Measurements from ENCODE around the gene ACTR1A.

ACTR1A gene

DNA sequence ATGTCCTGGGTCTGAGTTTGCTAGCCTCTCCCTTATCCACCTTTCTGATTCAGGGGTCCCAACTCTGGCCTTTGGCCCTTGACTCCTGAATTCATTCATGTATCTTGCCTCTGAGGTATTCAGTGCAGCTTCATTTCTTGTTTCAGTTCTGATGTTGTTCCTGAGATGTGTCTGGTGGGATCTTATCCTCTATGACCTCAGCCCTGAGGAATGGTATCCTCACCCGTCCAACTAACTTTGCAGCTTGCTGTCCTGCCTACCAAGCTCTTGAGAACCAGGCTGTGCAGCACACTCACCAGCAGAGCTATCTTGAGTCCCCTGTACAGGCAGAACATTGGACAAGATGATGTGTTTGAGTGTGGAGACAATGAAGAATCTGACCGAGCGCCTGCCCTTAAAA is 15.0 kb upstream of the ACTR1A start:
- H3K36me3 ChIP-seq (ENCODE audit: control insufficient read depth in 1 of 2, insufficient read depth in 2 of 2, low read length in 2 of 2): peaks cover 7 to 31% of the 10 kb centered on the region in 2 donors
- H3K9me3 ChIP-seq (ENCODE audit: control insufficient read depth in 1 of 2, low read length in 2 of 2): no peaks in the 10 kb centered on the region
- H3K4me1 ChIP-seq (ENCODE audit: control insufficient read depth in 1 of 2, insufficient read depth in 2 of 2, low read length in 2 of 2): no peaks in the 10 kb centered on the region
- H3K4me3 ChIP-seq (ENCODE audit: low read depth in 1 of 2, low read length in 2 of 2): no peak overlapping the region
- no peak overlapping the region for H3K9ac ChIP-seq (ENCODE audit: low read depth in 1 of 2, low read length in 2 of 2)
- no peaks in the 10 kb centered on the region for H3K27me3 ChIP-seq (ENCODE audit: control insufficient read depth in 1 of 2, insufficient read depth in 2 of 2, low read length in 2 of 2)
- no peak overlapping the region for H3K27ac ChIP-seq (ENCODE audit: low read depth, low read length)

DNA sequence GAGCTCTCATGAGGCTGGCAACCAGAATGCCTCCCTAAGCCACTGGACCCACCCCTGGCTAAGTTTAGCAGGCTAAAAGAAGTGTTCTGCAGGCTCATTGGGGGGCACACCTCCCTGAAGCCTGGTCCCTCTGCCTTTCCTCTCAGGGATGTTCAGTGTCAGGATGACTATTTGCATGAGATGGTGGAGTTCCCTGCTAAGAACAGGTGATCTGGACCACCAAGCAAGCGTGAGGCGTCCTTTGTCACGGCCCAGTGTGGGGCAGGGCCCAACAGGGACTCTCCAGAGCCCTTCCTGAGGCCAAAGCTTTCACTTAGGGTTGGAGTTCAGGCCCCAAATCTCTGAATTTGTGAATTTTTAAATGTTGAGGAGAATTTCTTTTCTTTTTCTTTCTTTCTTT is 13.2 kb upstream of the ACTR1A start:
- Histone ChIP-seq H3K9me3 (ENCODE audit: control insufficient read depth in 1 of 2, low read length in 2 of 2) (no peaks in the 10 kb centered on the region), H3K4me3 (ENCODE audit: low read depth in 1 of 2, low read length in 2 of 2) (no peak overlapping the region), H3K9ac (ENCODE audit: low read depth in 1 of 2, low read length in 2 of 2) (no peak overlapping the region), H3K27ac (ENCODE audit: low read depth, low read length) (no peak overlapping the region), H3K27me3 (ENCODE audit: control insufficient read depth in 1 of 2, insufficient read depth in 2 of 2, low read length in 2 of 2) (no peaks in the 10 kb centered on the region), H3K36me3 (ENCODE audit: control insufficient read depth in 1 of 2, insufficient read depth in 2 of 2, low read length in 2 of 2) (peaks cover 7 to 29% of the 10 kb centered on the region in 2 donors), H3K4me1 (ENCODE audit: control insufficient read depth in 1 of 2, insufficient read depth in 2 of 2, low read length in 2 of 2) (no peaks in the 10 kb centered on the region)

DNA sequence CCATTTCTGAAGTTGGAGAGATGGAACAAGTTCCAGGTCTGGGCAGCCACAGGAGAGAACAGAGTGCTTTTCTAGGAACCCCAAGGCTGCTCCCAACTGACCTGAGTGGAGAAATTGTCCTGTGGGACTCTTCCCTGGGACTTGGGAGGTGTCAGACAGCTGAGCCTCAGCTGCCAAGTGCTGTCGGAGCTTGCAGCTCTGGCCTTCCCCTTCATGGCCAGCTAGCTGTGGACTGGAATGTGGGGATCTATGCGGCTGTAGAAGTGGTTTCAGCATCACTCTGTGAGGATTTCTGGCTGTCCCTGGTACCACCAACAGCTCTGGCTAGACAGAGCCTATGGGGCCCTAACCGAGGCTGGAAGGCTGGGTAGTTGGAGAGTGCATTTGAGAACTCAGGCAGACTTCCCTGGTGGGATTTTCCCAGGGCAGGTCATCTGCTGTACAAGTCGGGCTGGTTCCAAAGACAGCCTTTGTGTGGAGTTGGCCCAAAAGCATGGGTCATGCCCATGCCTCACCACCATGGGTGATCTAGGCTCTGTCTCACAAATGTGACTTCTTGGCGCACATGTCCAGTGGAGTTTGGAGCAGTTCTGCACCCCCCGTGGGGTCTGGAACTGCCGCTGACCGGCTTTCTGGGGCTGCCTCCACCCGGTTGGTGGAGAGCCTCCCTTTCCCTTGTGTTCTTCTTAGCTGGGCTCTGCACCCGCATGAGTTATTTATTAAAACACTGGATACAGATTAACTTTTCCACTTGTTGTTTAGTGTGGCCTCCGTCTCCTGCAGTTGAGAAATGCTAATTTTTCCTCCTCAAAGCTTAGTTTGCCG is 12.2 kb upstream of the ACTR1A start:
- no peak overlapping the region for H3K9ac ChIP-seq (ENCODE audit: low read depth in 1 of 2, low read length in 2 of 2)
- H3K4me1 ChIP-seq (ENCODE audit: control insufficient read depth in 1 of 2, insufficient read depth in 2 of 2, low read length in 2 of 2): no peaks in the 10 kb centered on the region
- H3K27ac ChIP-seq (ENCODE audit: low read depth, low read length): peak overlapping the region; percentile 17
- peaks cover 7 to 33% of the 10 kb centered on the region in 2 donors for H3K36me3 ChIP-seq (ENCODE audit: control insufficient read depth in 1 of 2, insufficient read depth in 2 of 2, low read length in 2 of 2)
- H3K4me3 ChIP-seq (ENCODE audit: low read depth in 1 of 2, low read length in 2 of 2): no peak overlapping the region
- H3K9me3 ChIP-seq (ENCODE audit: control insufficient read depth in 1 of 2, low read length in 2 of 2): no peaks in the 10 kb centered on the region
- H3K27me3 ChIP-seq (ENCODE audit: control insufficient read depth in 1 of 2, insufficient read depth in 2 of 2, low read length in 2 of 2): no peaks in the 10 kb centered on the region

DNA sequence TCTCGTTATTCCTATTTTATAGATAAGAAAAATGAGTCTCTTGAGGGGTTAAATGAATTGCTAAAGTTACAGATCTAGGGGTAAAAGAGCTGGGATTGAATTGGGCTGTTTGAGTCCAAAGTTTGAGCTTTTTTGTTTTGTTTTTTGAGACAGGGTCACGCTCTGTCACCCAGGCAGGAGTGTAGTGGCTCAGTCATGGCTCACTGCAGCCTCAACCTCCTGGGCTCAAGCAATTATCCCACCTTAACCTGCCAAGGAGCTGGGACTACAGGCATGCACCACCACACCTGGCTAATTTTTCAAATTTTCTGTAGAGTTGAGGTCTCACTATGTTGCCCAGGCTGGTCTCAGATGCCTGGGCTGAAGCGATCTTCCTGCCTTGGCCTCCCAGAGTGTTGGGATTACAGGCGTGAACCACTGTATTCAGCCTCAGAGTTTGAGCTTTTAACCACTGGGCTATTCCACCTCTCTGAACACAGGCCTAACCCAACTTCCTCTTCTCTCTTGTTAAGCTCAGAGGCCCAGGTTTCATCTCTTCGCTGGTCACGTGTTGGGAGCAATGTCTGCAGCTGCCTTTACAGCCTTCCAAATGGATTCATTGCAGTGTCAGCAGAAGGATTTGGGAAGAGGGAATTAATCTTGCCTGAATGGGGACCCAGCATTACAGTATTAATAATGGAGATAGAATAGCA is 9.2 kb upstream of the ACTR1A start:
- H3K4me3 ChIP-seq (ENCODE audit: low read depth in 1 of 2, low read length in 2 of 2): no peak overlapping the region
- no peak overlapping the region for H3K27ac ChIP-seq (ENCODE audit: low read depth, low read length)
- no peaks in the 10 kb centered on the region for H3K27me3 ChIP-seq (ENCODE audit: control insufficient read depth in 1 of 2, insufficient read depth in 2 of 2, low read length in 2 of 2)
- H3K9ac ChIP-seq (ENCODE audit: low read depth in 1 of 2, low read length in 2 of 2): no peak overlapping the region
- no peaks in the 10 kb centered on the region for H3K4me1 ChIP-seq (ENCODE audit: control insufficient read depth in 1 of 2, insufficient read depth in 2 of 2, low read length in 2 of 2)
- no peaks in the 10 kb centered on the region for H3K9me3 ChIP-seq (ENCODE audit: control insufficient read depth in 1 of 2, low read length in 2 of 2)
- H3K36me3 ChIP-seq (ENCODE audit: control insufficient read depth in 1 of 2, insufficient read depth in 2 of 2, low read length in 2 of 2): peaks cover 15 to 39% of the 10 kb centered on the region in 2 donors

DNA sequence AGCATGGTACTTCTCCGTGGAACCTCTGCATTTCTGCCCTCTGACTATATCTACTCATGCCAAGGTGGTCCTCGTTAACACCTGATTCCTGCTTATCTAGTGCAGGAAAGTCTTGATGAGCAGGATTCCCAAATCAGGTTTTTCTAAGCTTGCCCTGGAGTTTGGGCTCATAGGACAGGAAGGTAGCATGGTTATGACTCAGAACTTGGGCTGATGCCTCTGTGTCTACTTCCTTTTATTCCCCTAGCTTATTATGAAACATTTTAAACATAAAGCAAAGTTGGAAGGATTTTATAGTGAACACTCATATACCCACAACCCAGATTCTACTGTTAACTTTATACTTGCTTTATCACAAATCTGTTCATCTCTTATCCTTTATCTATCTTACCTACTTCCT is 6.9 kb upstream of the ACTR1A start:
- H3K27ac ChIP-seq (ENCODE audit: low read depth, low read length): no peak overlapping the region
- no peak overlapping the region for H3K4me3 ChIP-seq (ENCODE audit: low read depth in 1 of 2, low read length in 2 of 2)
- H3K4me1 ChIP-seq (ENCODE audit: control insufficient read depth in 1 of 2, insufficient read depth in 2 of 2, low read length in 2 of 2): peaks cover 5 to 10% of the 10 kb centered on the region in 2 donors
- no peaks in the 10 kb centered on the region for H3K27me3 ChIP-seq (ENCODE audit: control insufficient read depth in 1 of 2, insufficient read depth in 2 of 2, low read length in 2 of 2)
- no peak overlapping the region for H3K9ac ChIP-seq (ENCODE audit: low read depth in 1 of 2, low read length in 2 of 2)
- H3K36me3 ChIP-seq (ENCODE audit: control insufficient read depth in 1 of 2, insufficient read depth in 2 of 2, low read length in 2 of 2): peaks cover 9 to 33% of the 10 kb centered on the region in 2 donors
- no peaks in the 10 kb centered on the region for H3K9me3 ChIP-seq (ENCODE audit: control insufficient read depth in 1 of 2, low read length in 2 of 2)

DNA sequence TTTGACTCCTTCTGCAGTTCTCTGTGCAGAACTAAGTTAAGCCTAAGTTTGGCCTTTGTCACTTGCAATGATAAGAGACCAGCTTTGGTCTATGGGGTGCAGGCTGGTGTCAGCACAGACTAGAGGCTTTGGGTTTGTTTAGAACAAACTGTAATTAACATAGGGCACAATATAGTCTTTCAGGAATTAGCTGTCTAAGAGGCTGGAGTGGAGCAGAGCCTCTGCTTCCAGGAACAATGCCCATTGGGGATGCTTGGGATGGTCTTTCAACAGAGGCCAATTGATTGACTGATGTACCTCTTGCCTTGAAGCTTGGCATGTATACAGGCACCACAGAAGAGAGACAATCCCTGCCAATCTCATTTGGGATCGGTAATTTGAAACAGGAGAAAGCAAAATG is 6.0 kb upstream of the ACTR1A start:
- H3K9me3 ChIP-seq (ENCODE audit: control insufficient read depth in 1 of 2, low read length in 2 of 2): no peaks in the 10 kb centered on the region
- H3K27me3 ChIP-seq (ENCODE audit: control insufficient read depth in 1 of 2, insufficient read depth in 2 of 2, low read length in 2 of 2): no peaks in the 10 kb centered on the region
- peaks cover 9 to 29% of the 10 kb centered on the region in 2 donors for H3K36me3 ChIP-seq (ENCODE audit: control insufficient read depth in 1 of 2, insufficient read depth in 2 of 2, low read length in 2 of 2)
- H3K9ac ChIP-seq (ENCODE audit: low read depth in 1 of 2, low read length in 2 of 2): no peak overlapping the region
- no peak overlapping the region for H3K27ac ChIP-seq (ENCODE audit: low read depth, low read length)
- peaks cover 6 to 10% of the 10 kb centered on the region in 2 donors for H3K4me1 ChIP-seq (ENCODE audit: control insufficient read depth in 1 of 2, insufficient read depth in 2 of 2, low read length in 2 of 2)
- H3K4me3 ChIP-seq (ENCODE audit: low read depth in 1 of 2, low read length in 2 of 2): no peak overlapping the region

DNA sequence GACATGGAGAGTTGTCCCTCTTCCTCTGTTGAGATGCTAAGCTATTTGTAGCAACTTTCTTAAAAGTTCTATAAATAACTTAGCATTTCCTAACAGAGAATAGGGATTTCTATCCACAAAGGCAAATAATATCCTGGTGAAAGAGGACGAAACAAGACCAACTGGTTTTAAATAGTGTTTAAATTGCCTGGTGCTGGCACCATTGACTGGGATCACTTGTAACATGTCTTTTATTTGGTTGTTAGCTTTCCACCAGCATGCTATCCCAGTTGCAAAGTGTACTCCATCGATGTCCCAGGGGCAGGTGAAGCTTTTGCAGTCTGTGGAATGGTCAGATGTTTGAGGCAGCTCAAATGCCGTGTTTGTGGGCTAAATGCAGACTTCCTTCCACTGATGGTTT is 5.0 kb upstream of the ACTR1A start:
- no peak overlapping the region for H3K27ac ChIP-seq (ENCODE audit: low read depth, low read length)
- no peaks in the 10 kb centered on the region for H3K27me3 ChIP-seq (ENCODE audit: control insufficient read depth in 1 of 2, insufficient read depth in 2 of 2, low read length in 2 of 2)
- peaks cover 9 to 20% of the 10 kb centered on the region in 2 donors for H3K36me3 ChIP-seq (ENCODE audit: control insufficient read depth in 1 of 2, insufficient read depth in 2 of 2, low read length in 2 of 2)
- H3K9me3 ChIP-seq (ENCODE audit: control insufficient read depth in 1 of 2, low read length in 2 of 2): no peaks in the 10 kb centered on the region
- peaks cover 10 to 16% of the 10 kb centered on the region in 2 donors for H3K4me1 ChIP-seq (ENCODE audit: control insufficient read depth in 1 of 2, insufficient read depth in 2 of 2, low read length in 2 of 2)
- H3K9ac ChIP-seq (ENCODE audit: low read depth in 1 of 2, low read length in 2 of 2): no peak overlapping the region
- no peak overlapping the region for H3K4me3 ChIP-seq (ENCODE audit: low read depth in 1 of 2, low read length in 2 of 2)

DNA sequence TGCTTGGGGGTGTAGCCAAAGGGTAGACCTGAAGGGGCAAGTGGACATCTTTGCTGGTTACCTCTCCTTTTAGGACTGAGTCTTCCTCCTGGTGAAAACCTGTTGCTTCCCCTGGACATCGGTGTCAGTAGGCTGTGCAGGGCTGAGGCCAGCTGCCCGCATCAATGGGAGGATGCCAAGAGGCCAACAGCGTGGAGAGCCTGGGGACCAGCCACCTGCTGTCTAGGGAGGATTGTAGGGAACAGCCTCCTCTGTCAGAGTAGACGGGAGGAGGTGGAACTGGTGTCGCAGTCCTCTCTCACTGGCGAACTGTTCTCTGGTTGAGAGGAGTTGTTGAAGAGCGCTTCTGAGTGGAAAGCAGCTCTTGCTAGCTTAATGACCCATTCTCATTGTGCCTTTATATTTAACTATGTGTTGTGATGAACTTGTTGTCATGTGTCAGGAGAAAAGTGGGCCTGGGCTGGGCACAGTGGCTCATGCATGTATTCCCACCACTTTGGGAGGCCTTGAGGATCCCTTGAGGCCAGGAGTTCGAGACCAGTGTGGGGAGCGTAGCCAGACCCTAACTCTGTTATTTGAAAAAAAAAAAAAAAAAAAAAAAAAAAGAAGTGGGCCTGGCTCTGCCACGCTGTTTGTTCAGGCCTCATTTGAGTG is 3.1 kb upstream of the ACTR1A start:
- peak overlapping the region; percentile 86 to 95 for H3K4me3 ChIP-seq (ENCODE audit: low read depth in 1 of 2, low read length in 2 of 2)
- no peaks in the 10 kb centered on the region for H3K27me3 ChIP-seq (ENCODE audit: control insufficient read depth in 1 of 2, insufficient read depth in 2 of 2, low read length in 2 of 2)
- peaks cover 9 to 15% of the 10 kb centered on the region in 2 donors for H3K36me3 ChIP-seq (ENCODE audit: control insufficient read depth in 1 of 2, insufficient read depth in 2 of 2, low read length in 2 of 2)
- no peaks in the 10 kb centered on the region for H3K9me3 ChIP-seq (ENCODE audit: control insufficient read depth in 1 of 2, low read length in 2 of 2)
- H3K27ac ChIP-seq (ENCODE audit: low read depth, low read length): no peak overlapping the region
- no peak overlapping the region for H3K9ac ChIP-seq (ENCODE audit: low read depth in 1 of 2, low read length in 2 of 2)
- peaks cover 19 to 26% of the 10 kb centered on the region in 2 donors for H3K4me1 ChIP-seq (ENCODE audit: control insufficient read depth in 1 of 2, insufficient read depth in 2 of 2, low read length in 2 of 2)

DNA sequence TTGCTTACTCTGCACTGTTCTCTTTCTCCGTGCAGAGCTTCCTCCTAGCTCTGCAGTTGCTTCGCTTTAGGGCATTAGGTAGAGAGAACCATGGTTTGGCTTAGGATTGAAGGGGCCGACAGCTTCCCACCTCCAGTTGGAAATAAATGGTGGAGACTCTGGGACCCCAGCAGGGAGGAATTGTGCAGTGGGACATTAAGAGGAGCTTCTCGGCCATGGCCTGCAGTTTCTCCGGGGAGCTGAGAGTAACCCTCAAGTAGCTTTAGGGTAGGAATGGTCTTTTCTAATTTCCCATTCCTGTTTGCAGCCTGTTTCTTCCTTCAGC is 2.4 kb upstream of the ACTR1A start:
- Histone ChIP-seq H3K27ac (ENCODE audit: low read depth, low read length) (no peak overlapping the region), H3K4me1 (ENCODE audit: control insufficient read depth in 1 of 2, insufficient read depth in 2 of 2, low read length in 2 of 2) (peaks cover 19 to 27% of the 10 kb centered on the region in 2 donors), H3K9ac (ENCODE audit: low read depth in 1 of 2, low read length in 2 of 2) (peak overlapping the region in 1 of 2 donors; percentile 76), H3K27me3 (ENCODE audit: control insufficient read depth in 1 of 2, insufficient read depth in 2 of 2, low read length in 2 of 2) (no peaks in the 10 kb centered on the region), H3K36me3 (ENCODE audit: control insufficient read depth in 1 of 2, insufficient read depth in 2 of 2, low read length in 2 of 2) (peaks cover 9 to 13% of the 10 kb centered on the region in 2 donors), H3K9me3 (ENCODE audit: control insufficient read depth in 1 of 2, low read length in 2 of 2) (no peaks in the 10 kb centered on the region), H3K4me3 (ENCODE audit: low read depth in 1 of 2, low read length in 2 of 2) (peak overlapping the region; percentile 86 to 95)

Measured in duodenal mucosa (tissue), 2 donors.